HEK293 (cell line): ENCODE data around the gene MYO5C.

Experiments used
- CTCF ChIA-PET: fragments of 350-600 bp; formaldehyde crosslinking; extraction: SDS; loops from one replicate; lab custom pipeline; 2021; ENCODE audit warnings: antibody characterized with exemption; lab: Yijun Ruan, JAX
- POLR2A ChIA-PET: fragments of 300-600 bp; formaldehyde crosslinking; extraction: SDS; loops from one replicate; lab custom pipeline; 2020; ENCODE audit warnings: antibody characterized with exemption, inconsistent platforms; lab: Yijun Ruan, JAX
- H3K27ac ChIP-seq: fragments of 200-500 bp; sonication (Bioruptor generic); 2 replicates; pipeline ENCODE4 v1.5.1; 2014; ENCODE audit warnings: low read depth, low read length, control low read depth, inconsistent platforms; ENCODE audit errors: extremely low read depth
- H3K36me3 ChIP-seq, 2 experiments: fragments of 200-500 bp in 1 of 2; sonication (Bioruptor generic) in 1 of 2; 1 replicate in 1 of 2; 2 replicates in 1 of 2; pipeline ENCODE4 v1.5.1; 2014 to 2017; ENCODE audit warnings: inconsistent platforms in 2 of 2, low read length in 2 of 2; ENCODE audit not compliant: control insufficient read depth in 2 of 2, insufficient read depth in 1 of 2
- H3K4me1 ChIP-seq: fragments of 200-500 bp; sonication (Bioruptor generic); 2 replicates; pipeline ENCODE4 v1.5.1; 2014; ENCODE audit warnings: mild to moderate bottlenecking, low read length, inconsistent platforms; ENCODE audit not compliant: control insufficient read depth, insufficient read depth
- H3K4me3 ChIP-seq: 2 replicates; pipeline ENCODE4 v1.5.1; 2011; ENCODE audit warnings: low read depth, mild to moderate bottlenecking, control low read depth, low read length, moderate library complexity
- H3K9me3 ChIP-seq: fragments of 200-500 bp; sonication (Bioruptor generic); 2 replicates; pipeline ENCODE4 v1.5.1; 2014; ENCODE audit warnings: low read depth, low read length, inconsistent platforms; ENCODE audit not compliant: control insufficient read depth, insufficient read depth
- BCL6B ChIP-seq: fragments of 450-650 bp; formaldehyde crosslinking; IDR thresholded peaks from 2 replicates; pipeline ENCODE4 v1.5.1; 2017; ENCODE audit warnings: missing biosample characterization, missing genetic modification characterization
- OSR2 ChIP-seq: fragments of 450-650 bp; formaldehyde crosslinking; IDR thresholded peaks from 2 replicates; pipeline ENCODE4 v1.5.1; 2016; ENCODE audit warnings: missing biosample characterization, missing genetic modification characterization
- REST ChIP-seq: fragments of 450-650 bp; formaldehyde crosslinking; IDR thresholded peaks from 2 replicates; pipeline ENCODE4 v1.5.1; 2016; ENCODE audit warnings: missing biosample characterization, missing genetic modification characterization
- YY1 ChIP-seq: fragments of 450-650 bp; formaldehyde crosslinking; IDR thresholded peaks from 2 replicates; pipeline ENCODE4 v1.5.1; 2018; ENCODE audit warnings: missing biosample characterization, missing genetic modification characterization
- ZBTB20 ChIP-seq: fragments of 450-650 bp; formaldehyde crosslinking; IDR thresholded peaks from 2 replicates; pipeline ENCODE4 v1.5.1; 2016; ENCODE audit warnings: missing biosample characterization, missing genetic modification characterization
- ZEB2 ChIP-seq: fragments of 450-650 bp; formaldehyde crosslinking; IDR thresholded peaks from 2 replicates; pipeline ENCODE4 v1.5.1; 2016; ENCODE audit warnings: missing biosample characterization, missing genetic modification characterization
- ZNF2 ChIP-seq: fragments of 450-650 bp; formaldehyde crosslinking; IDR thresholded peaks from 2 replicates; pipeline ENCODE4 v1.5.1; 2016; ENCODE audit warnings: missing biosample characterization, missing genetic modification characterization
- ZNF248 ChIP-seq: fragments of 450-650 bp; formaldehyde crosslinking; IDR thresholded peaks from 2 replicates; pipeline ENCODE4 v1.5.1; 2017; ENCODE audit warnings: missing biosample characterization, missing genetic modification characterization
- ZNF354C ChIP-seq: fragments of 450-650 bp; formaldehyde crosslinking; IDR thresholded peaks from 2 replicates; pipeline ENCODE4 v1.5.1; 2016; ENCODE audit warnings: missing biosample characterization, missing genetic modification characterization, low read depth, borderline replicate concordance
- ZNF426 ChIP-seq: fragments of 450-650 bp; formaldehyde crosslinking; IDR thresholded peaks from 2 replicates; pipeline ENCODE4 v1.5.1; 2017; ENCODE audit warnings: missing biosample characterization, missing genetic modification characterization, mild to moderate bottlenecking, inconsistent platforms, moderate library complexity
- ZNF514 ChIP-seq: fragments of 450-650 bp; formaldehyde crosslinking; IDR thresholded peaks from 2 replicates; pipeline ENCODE4 v1.5.1; 2016; ENCODE audit warnings: missing biosample characterization, missing genetic modification characterization
- ZNF571 ChIP-seq: fragments of 450-650 bp; formaldehyde crosslinking; IDR thresholded peaks from 2 replicates; pipeline ENCODE4 v1.5.0; 2017; ENCODE audit warnings: missing biosample characterization, missing genetic modification characterization
- ZNF707 ChIP-seq: fragments of 450-650 bp; formaldehyde crosslinking; IDR thresholded peaks from 2 replicates; pipeline ENCODE4 v1.5.1; 2016; ENCODE audit warnings: missing biosample characterization, missing genetic modification characterization
- ZNF768 ChIP-seq: fragments of 450-650 bp; formaldehyde crosslinking; IDR thresholded peaks from 2 replicates; pipeline ENCODE4 v1.5.1; 2018; ENCODE audit warnings: missing biosample characterization, mild to moderate bottlenecking, missing genetic modification characterization
- ZNF776 ChIP-seq: fragments of 450-650 bp; formaldehyde crosslinking; IDR thresholded peaks from 2 replicates; pipeline ENCODE4 v1.5.0; 2017; ENCODE audit warnings: missing biosample characterization, missing genetic modification characterization, borderline replicate concordance
- ZNF843 ChIP-seq: fragments of 450-650 bp; formaldehyde crosslinking; IDR thresholded peaks from 2 replicates; pipeline ENCODE4 v1.5.1; 2016; ENCODE audit warnings: missing biosample characterization, missing genetic modification characterization
- ZSCAN4 ChIP-seq: fragments of 450-650 bp; formaldehyde crosslinking; IDR thresholded peaks from 2 replicates; pipeline ENCODE4 v1.5.1; 2017; ENCODE audit warnings: missing biosample characterization, missing genetic modification characterization
- TF ChIP-seq, protein P1 (sequence below): fragments of 450-650 bp; formaldehyde crosslinking; IDR thresholded peaks from 2 replicates; pipeline ENCODE4 v1.5.1; 2016; ENCODE audit warnings: missing biosample characterization, missing genetic modification characterization

The MYO5C gene

DNA sequence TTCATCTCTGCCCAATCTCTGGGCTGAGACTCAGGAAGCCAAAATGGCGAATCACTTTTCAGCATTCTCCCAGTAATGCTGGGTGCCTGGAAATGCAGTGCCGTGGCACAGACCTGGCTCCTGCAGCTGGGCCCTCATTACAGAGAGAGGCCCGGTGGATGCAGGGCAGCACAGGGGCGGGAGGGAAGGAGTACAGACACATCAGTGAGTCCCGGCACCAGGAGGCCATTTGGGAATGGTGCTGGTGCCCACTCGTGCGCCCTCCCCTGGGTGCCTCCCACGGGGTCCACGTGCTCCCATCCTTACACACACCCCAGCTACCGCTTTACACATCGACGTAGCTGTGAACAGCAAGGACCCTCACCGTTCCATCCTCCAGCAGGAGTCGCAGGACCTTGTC, 13.2 kb downstream of the MYO5C start (continued):
- TF ChIP-seq REST (tag by site-specific recombination): no peak
- no peak for TF ChIP-seq OSR2 (tag by site-specific recombination)
- no peak for TF ChIP-seq ZNF707 (tag by site-specific recombination)
- no peak for TF ChIP-seq ZNF571
- no peak for TF ChIP-seq ZNF426 (tag by site-specific recombination)
- no peak for TF ChIP-seq ZNF2
- TF ChIP-seq ZNF843 (tag by site-specific recombination): no peak
- TF ChIP-seq ZNF354C (tag by site-specific recombination): no peak
- TF ChIP-seq ZEB2: no peak
- TF ChIP-seq YY1: no peak
- TF ChIP-seq, all 188 proteins: peak for 0

DNA sequence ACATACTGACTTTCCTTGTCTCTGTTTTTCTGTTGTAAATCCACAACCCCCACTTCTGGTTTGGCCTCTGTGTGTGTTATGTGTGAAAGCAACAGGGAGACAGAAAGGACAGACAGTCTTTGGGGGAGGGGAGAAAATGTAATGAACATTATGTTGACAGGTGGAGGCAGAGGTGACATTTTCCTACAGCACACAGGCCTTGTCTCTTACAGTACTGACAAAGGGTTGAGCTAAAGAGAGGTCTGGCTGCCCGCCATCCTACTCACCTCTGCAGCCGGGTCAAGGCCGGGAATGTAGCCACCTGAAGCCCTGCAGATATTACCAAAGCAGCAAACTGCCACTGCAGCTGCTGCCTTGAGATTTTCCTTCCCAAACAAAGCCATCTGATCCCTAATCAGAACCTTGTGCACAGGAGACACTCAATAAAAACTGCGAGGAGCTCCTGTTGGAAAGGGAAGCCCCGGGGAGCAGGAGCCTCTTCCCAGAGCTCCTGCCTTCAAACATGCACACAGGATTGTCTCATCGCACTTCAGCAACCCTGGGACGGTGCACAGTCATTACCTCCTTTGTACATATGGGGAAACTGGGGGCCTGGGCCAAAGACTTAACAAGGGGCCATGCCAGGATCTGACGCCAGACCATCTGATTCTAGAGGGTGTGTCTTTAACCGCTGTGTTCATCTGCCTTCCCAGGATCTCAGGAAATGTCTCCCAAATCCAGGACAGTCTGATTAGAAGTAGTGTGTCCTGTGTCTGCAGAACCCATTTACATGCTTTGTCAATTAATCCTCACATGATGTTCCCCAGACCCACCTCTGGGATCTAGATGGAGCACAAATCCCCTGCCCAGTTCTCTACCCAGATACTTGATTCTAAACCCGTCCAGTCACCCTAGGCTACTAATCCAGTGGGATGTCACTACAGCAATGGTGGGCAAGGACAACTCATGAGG, 14.2 kb downstream of the MYO5C start:
- POLR2A ChIA-PET: no interaction called here
- CTCF ChIA-PET: interaction anchor here (0.7 to 0.9 kb wide), 2 partner anchors 23 to 456 kb away, joined by 3 read pairs; no protein-coding TSS in a partner anchor
- peaks cover 0 to 48% of the 10 kb centered on the region in 2 experiments; a peak in 1 of 3 replicates for H3K36me3 ChIP-seq
- TF ChIP-seq ZBTB20 (tag by site-specific recombination) (no peak), ZNF768 (tag by site-specific recombination) (no peak), ZNF2 (no peak), ZNF248 (no peak)
- TF ChIP-seq, all 188 proteins: peak for 0
- no peaks in the 10 kb centered on the region for H3K9me3 ChIP-seq
- no peak overlapping the region for H3K27ac ChIP-seq
- no peaks in the 10 kb centered on the region for H3K4me1 ChIP-seq
- H3K4me3 ChIP-seq: no peak overlapping the region

GRCh38 chr15:52280326-52281084, 15.1 kb downstream of the MYO5C start:
- Histone ChIP-seq H3K4me3 (no peak overlapping the region), H3K9me3 (no peaks in the 10 kb centered on the region)
- POLR2A ChIA-PET: no interaction called here
- TF ChIP-seq, protein P1, sequence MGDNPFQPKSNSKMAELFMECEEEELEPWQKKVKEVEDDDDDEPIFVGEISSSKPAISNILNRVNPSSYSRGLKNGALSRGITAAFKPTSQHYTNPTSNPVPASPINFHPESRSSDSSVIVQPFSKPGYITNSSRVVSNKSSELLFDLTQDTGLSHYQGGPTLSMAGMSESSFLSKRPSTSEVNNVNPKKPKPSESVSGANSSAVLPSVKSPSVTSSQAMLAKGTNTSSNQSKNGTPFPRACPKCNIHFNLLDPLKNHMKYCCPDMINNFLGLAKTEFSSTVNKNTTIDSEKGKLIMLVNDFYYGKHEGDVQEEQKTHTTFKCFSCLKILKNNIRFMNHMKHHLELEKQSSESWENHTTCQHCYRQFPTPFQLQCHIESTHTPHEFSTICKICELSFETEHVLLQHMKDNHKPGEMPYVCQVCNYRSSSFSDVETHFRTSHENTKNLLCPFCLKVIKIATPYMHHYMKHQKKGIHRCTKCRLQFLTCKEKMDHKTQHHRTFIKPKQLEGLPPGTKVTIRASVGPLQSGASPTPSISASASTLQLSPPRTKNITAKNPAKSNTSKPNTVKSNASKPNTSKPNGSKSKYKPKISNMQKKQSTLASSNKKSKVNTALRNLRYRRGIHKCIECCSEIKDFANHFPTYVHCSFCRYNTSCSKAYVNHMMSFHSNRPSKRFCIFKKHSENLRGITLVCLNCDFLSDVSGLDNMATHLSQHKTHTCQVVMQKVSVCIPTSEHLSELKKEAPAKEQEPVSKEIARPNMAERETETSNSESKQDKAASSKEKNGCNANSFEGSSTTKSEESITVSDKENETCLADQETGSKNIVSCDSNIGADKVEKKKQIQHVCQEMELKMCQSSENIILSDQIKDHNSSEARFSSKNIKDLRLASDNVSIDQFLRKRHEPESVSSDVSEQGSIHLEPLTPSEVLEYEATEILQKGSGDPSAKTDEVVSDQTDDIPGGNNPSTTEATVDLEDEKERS (tag by site-specific recombination): no peak
- TF ChIP-seq ZSCAN4 (tag by site-specific recombination): no peak
- TF ChIP-seq BCL6B (tag by site-specific recombination): no peak
- TF ChIP-seq ZNF571: no peak
- TF ChIP-seq ZNF514 (tag by site-specific recombination): no peak
- no peak for TF ChIP-seq ZNF776 (tag by site-specific recombination)

More at GRCh38 chr15:52280326-52281084, 15.1 kb downstream of the MYO5C start:
- H3K27ac ChIP-seq: no peak overlapping the region
- CTCF ChIA-PET: interaction anchor here (0.5 to 0.9 kb wide), 3 partner anchors 22 to 76 kb away, joined by 3 to 4 read pairs (median 3); no protein-coding TSS in a partner anchor
- peaks cover 0 to 57% of the 10 kb centered on the region in 2 experiments; a peak in 1 of 3 replicates for H3K36me3 ChIP-seq
- no peaks in the 10 kb centered on the region for H3K4me1 ChIP-seq
